Activated CD8-positive, alpha-beta memory T cell treated with anti-CD3 and anti-CD28 coated beads for 36 hours (primary cell): ENCODE data around the gene ANXA11. TPM values are rescaled to one million over a fixed set of nuclear protein-coding genes. Genes with fewer than 3 reads are reported as not detected.
"Not testable (repeated sequence)": the region's sequence is repeated elsewhere in the genome, so short reads cannot be mapped to it uniquely, and the experiment has no call there.

Experiments
- CTCF ChIA-PET: fragments of 350-600 bp; sonication (Branson Sonifier 250); formaldehyde crosslinking; loops from one replicate; lab custom pipeline; 2021; ENCODE audit warnings: antibody characterized with exemption; lab: Charles Lee
- POLR2A ChIA-PET: fragments of 350-600 bp; sonication (Branson Sonifier 250); formaldehyde crosslinking; loops from one replicate; lab custom pipeline; 2021; ENCODE audit warnings: antibody characterized with exemption; lab: Charles Lee
- total RNA-seq, 2 experiments: library from RNA; stranded (reverse); gene quantifications; one replicate each; pipeline ENCODE4 v1.2.3, GENCODE V29; 2021

Gene ANXA11
- total RNA-seq, 2 experiments from 2014 or later: 195 to 208 TPM

DNA sequence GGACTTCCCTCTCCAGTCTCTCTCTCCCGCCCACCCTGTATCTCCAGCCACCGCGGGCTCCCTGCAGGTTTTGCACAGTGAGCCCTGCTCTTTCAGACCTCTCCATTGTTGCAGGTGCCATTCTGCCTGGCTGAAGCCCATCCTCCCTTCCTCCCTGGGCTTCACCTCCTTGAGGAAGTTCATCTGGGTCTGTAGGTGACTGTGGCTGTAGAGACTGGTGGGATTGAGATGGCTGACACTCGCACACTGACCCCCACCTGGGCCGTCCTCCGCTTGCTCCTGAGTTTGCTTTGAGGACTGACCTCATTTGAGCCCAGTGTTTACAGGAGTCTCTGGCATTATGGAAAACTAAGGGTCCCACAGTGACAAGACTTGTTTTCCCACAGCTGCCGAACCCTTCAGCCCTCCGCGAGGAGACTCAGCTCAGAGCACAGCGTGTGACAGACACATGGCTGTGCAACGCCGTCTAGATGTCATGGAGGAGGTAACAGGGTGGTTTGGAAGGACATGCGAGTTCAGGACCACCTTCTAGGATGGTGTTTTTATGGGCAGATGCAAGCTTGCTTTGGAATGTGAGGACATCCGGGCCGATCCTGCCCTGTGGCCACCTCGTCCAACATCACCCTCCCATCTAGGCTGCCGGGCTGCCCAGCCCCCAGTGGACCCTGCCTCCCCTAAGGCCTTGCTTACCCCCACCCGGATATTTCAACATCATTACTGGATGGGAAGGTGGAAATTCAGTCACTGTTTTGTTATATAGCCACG, 63.5 kb downstream of the ANXA11 start:
- CTCF ChIA-PET: interaction anchor here (4.3 kb wide), 1 partner anchor 80 kb away, joined by 43 read pairs; no protein-coding TSS in a partner anchor
- POLR2A ChIA-PET: interaction anchor here (0.6 kb wide), 1 partner anchor 16 kb away, joined by 3 read pairs; no protein-coding TSS in a partner anchor

GRCh38 chr10:80140251-80140650, 65.1 kb downstream of the ANXA11 start:
- CTCF ChIA-PET: no interaction called here
- POLR2A ChIA-PET: no interaction called here

DNA sequence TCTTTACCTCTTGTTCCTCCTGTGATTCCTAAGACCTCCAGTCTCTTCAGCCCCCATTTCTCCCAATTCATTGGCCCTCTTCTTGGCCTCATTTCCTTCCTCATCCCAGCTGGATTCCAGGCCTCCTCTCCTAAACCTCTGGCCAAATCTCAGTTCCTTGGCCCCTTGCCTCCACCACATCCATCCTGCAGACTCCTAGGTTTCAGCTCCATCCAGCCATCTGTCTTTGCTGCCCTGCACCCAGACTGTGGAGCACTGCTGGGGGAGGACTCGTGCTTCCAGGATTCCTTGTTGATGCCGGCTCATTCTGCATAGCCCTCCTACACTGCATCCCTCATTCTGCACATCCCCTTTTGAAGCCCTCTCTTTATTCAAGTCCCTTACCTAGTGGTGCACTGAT, 66.1 kb downstream of the ANXA11 start:
- CTCF ChIA-PET: interaction anchor here (0.6 kb wide), 1 partner anchor 64 kb away, joined by 4 read pairs; no protein-coding TSS in a partner anchor
- POLR2A ChIA-PET: no interaction called here

DNA sequence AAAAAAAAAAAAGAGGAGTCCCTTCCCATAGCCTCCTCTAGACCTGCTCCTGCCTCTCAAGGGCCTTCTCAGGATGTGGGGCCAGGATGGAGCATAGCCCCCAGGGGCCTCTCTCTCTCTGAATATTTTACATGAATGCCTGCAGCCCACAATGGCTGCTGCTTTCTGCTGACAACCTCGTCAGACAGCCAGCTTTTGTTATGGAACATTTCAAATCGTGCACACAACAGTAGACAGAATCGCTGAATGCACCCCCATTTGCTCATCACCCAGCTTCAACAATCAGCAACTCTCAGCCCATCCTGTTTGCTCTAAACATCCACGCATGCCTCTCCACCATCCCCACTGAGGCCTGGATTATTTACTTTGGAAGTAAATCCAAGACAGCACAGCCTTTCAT, 67.4 kb downstream of the ANXA11 start:
- CTCF ChIA-PET: interaction anchor here (0.7 to 1.6 kb wide), 3 partner anchors 14 to 123 kb away, joined by 3 read pairs; no protein-coding TSS in a partner anchor
- POLR2A ChIA-PET: no interaction called here

- ChIA-PET CTCF (interaction anchor here (1.6 kb wide), 1 partner anchor 15 kb away, joined by 3 read pairs; no protein-coding TSS in a partner anchor), POLR2A (no interaction called here)
These were observed 68.1 kb downstream of the ANXA11 start for GRCh38 chr10:80137031-80137862.

GRCh38 chr10:80136134-80136571, 69.2 kb downstream of the ANXA11 start:
- ChIA-PET CTCF (no interaction called here), POLR2A (no interaction called here)

DNA sequence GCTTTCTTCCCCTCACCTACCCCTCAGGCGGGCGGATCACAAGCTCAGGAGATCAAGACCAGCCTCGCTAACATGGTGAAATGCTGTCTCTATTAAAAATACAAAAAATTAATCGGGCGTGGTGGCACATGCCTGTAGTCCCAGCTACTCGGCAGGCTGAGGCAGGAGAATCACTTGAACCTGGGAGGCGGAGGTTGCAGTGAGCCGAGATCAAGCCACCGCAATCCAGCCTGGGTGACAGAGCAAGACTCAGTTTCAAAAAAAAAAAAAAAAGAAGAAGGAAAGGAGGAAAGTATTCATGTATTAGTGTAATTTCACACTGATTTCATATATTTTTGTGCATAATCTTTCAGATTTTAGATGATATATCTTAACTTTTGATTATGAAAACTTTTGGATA, 71.7 kb downstream of the ANXA11 start:
- POLR2A ChIA-PET, CTCF ChIA-PET: not testable (repeated sequence)

DNA sequence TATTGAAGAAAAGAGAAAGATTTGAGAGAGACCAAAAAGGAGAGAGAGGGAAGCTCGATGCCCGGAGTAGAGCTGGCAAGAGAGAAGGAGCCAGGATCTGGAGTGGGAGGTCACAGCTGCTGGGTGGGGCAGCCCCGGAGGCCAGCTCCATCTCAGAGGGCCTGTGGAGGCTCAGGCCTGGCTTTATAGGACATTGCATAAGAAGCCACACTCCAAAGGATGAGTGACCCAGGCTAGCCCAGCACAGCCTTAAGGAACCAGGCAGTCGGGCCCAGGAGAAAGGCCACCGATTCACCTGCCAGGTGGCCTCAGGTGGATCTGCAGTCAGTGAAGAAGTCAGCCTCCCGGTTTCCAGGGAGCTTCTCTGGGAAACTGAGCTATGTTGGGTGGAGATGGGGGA, 72.1 kb downstream of the ANXA11 start:
- CTCF ChIA-PET: no interaction called here
- POLR2A ChIA-PET: no interaction called here

- ChIA-PET POLR2A (no interaction called here), CTCF (interaction anchor here (1.8 kb wide), 1 partner anchor 11 kb away, joined by 5 read pairs; no protein-coding TSS in a partner anchor)
These were observed 72.8 kb downstream of the ANXA11 start, which contains the start of gene PLAC9 for GRCh38 chr10:80132299-80133139. Gene PLAC9, plus strand, starts transcription at chr10:80132730. Its CDS starts 33 bp downstream, at chr10:80132763.

DNA sequence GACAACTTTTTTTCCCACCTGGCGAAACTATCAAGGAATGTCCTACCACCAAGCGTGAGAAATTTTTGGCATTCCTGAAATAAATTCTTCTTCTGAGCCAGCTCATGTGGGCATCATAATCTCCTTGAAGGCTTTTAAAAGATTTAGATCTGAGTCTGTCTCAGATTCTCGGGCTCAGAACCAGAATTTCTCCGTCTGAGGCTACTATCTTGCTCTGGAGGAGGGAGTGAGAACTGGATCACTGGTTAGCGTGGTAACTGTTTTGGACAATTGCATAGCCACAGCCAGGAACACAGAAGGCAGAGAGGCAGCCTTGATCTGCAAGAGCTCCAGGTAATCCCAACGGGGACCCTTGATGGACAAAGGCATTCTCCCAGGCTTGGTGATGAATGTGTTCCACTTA, 73.8 kb downstream of the ANXA11 start:
- ChIA-PET CTCF (interaction anchor here (0.7 to 1.8 kb wide), 2 partner anchors 13 to 73 kb away, joined by 3 to 5 read pairs; no protein-coding TSS in a partner anchor), POLR2A (no interaction called here)

DNA sequence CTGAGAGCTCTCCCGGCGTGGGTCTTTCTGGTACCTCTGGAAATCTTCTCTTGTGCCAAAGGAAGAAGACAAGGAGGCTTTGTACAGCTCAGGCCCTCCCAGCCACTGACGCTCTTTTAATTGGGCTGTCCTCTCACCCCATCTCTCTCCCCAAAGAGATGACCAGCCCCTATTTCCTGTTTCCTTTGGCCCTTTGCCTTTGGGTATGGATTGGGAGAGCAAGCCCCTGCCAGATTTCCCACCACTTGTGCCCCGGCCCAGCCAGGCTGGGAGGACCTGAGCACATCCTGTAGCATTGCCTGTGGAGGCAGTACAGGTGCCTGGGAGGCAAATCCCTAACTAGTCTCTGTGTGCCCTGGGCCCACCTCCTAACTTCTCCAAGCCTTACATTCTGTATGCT, 78.5 kb downstream of the ANXA11 start:
- POLR2A ChIA-PET: no interaction called here
- CTCF ChIA-PET: interaction anchor here (0.7 to 0.9 kb wide), 2 partner anchors 68 to 627 kb away, joined by 3 to 4 read pairs; no protein-coding TSS in a partner anchor

GRCh38 chr10:80122746-80123145, 82.6 kb downstream of the ANXA11 start:
- ChIA-PET POLR2A (no interaction called here), CTCF (no interaction called here)

DNA sequence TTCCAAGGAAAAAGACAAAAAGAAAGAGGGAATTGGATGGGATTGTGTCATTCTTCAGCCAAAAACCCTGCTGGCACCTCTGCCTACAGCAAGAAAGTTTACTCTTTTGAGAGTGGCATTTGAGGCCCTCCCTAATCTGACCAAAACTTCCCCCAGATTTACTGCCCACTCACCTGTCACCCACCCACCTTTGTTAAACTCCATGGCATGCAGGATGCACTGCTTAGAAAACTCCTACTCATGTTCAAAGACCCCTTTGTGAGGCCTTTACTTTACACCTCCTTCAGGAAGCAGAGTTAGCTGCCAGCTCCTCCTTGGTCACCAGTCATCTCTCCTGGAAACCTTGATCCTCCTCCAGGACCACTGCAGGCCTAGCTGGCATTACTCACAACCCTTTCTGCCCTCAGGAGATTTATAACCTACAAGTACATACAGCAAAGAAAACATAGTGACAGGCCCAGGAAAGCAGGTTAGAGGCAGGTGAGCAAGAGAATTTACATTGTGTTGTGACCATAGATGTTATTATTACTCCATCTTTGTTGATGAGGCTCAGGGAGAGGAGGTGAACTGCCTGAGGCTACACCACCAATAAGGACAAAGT, 83.1 kb downstream of the ANXA11 start:
- CTCF ChIA-PET: no interaction called here
- POLR2A ChIA-PET: interaction anchor here (0.6 kb wide), 1 partner anchor 573 kb away, joined by 3 read pairs; no protein-coding TSS in a partner anchor

- POLR2A ChIA-PET: interaction anchor here (0.6 kb wide), 1 partner anchor 418 kb away, joined by 3 read pairs; no protein-coding TSS in a partner anchor
- CTCF ChIA-PET: interaction anchor here (1.9 kb wide), 1 partner anchor 11 kb away, joined by 5 read pairs; no protein-coding TSS in a partner anchor
These were observed 86.7 kb downstream of the ANXA11 start for GRCh38 chr10:80118669-80119068.

GRCh38 chr10:80110986-80111385, 94.4 kb downstream of the ANXA11 start:
- CTCF ChIA-PET: interaction anchor here (0.6 to 0.7 kb wide), 2 partner anchors 34 to 56 kb away, joined by 3 read pairs; no protein-coding TSS in a partner anchor
- POLR2A ChIA-PET: no interaction called here

DNA sequence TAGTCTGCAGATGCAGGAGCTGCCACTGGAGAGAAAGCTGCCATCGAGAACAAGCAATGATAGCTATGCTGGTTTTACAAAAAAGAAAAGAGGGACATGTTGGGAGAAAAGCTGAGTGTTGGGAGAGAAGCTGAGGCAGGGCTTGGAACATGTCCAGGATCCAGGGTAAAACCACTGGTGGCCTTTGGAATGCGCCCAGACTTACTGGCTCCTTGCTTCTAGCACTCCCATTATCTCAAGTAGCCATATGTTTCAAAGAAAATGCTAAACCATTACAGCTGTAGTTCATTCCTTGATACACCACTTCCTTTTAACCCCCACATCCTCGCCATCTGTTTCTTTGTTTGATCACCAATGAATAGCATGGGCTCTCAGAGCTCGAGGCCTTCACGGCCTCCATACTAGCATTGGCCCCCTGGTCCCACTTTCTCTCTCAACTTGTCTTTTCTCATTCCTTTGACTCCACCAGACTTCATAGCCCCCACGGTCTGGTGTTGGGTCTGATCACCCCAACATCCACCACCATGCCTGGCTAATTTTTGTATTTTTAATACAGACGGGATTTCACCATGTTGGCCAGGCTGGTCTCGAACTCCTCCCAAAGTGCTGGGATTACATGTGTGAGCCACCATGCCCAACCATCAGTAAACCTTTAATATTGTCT, 96.6 kb downstream of the ANXA11 start:
- CTCF ChIA-PET: interaction anchor here (0.9 to 1.1 kb wide), 2 partner anchors 11 to 114 kb away, joined by 3 to 4 read pairs; no protein-coding TSS in a partner anchor
- POLR2A ChIA-PET: no interaction called here
